Vagina (tissue), 2 donors: Measurements from ENCODE around the gene SLC46A1.

Experiments used
- CTCF ChIP-seq, 3 experiments: fragments of 450-650 bp in 2 of 3; fragments of 200-600 bp in 1 of 3; sonication (generic) in 1 of 3; IDR thresholded peaks; one replicate each; pipeline ENCODE4 v1.5.1; 2017 to 2019; ENCODE audit warnings: antibody characterized with exemption in 3 of 3, mild to moderate bottlenecking in 2 of 3, moderate library complexity in 2 of 3
- POLR2A ChIP-seq, 2 donors: fragments of 450-650 bp; IDR thresholded peaks; one replicate each; pipeline ENCODE4 v1.6.1; 2017; ENCODE audit warnings: antibody characterized with exemption in 2 of 2, mild to moderate bottlenecking in 2 of 2, moderate library complexity in 2 of 2
- POLR2AphosphoS5 ChIP-seq, 2 donors: sonication (generic); formaldehyde crosslinking; IDR thresholded peaks; one replicate each; pipeline ENCODE4 v1.9.0; 2017; ENCODE audit warnings: antibody characterized with exemption in 2 of 2, mild to moderate bottlenecking in 2 of 2, low read depth in 1 of 2; ENCODE audit not compliant: insufficient read depth in 1 of 2

DNA sequence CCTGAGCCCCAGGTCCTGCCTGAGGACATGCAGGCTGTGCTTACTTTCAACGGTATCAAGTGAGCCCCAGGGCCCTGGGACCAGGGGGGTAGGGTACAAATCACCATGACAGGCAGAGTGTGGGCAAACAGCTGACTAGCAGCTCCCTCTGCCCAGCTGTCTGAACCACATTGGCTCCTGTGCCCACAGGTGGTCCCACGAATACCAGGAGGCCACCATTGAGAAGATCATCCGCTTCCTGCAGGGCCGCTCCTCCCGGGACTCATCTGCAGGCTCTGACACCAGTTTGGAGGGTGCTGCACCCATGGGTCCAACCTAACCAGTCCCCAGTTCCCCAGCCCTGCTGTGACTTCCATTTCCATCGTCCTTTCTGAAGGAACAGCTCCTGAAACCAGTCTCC is 10.0 kb downstream of the SLC46A1 start:
- TF ChIP-seq CTCF (IDR thresholded peaks at IDR 0.05), result no peak
- TF ChIP-seq POLR2A (IDR thresholded peaks at IDR 0.05), result no peak
- no peak for TF ChIP-seq POLR2AphosphoS5 (IDR thresholded peaks at IDR 0.05; ENCODE audit: insufficient read depth in 1 of 2, low read depth in 1 of 2)
